ENCODE data around the gene MAP3K7.

The MAP3K7 gene

DNA sequence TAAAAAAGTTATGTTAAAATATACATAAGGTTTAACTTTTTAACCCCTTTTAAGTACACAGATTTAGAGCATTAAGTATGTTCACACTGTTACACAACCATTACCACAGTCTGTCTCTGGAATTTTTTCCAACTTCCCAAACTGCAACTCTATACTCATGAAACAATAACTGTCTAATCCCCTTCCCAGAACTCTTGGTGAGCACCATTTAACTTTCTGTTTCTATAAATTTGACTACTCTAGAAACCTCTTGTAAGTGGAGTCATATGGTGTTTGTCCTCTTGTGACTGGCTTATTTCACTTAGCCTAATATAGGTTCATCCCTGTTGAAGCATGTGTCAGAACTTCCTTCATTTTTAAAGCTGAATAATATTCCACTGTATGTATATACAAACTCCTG lies 98.1 kb downstream of the MAP3K7 start:
- in situ Hi-C loops (cut with HindIII; ENCODE audit: low sequenced_read_pairs), result no loop called here

DNA sequence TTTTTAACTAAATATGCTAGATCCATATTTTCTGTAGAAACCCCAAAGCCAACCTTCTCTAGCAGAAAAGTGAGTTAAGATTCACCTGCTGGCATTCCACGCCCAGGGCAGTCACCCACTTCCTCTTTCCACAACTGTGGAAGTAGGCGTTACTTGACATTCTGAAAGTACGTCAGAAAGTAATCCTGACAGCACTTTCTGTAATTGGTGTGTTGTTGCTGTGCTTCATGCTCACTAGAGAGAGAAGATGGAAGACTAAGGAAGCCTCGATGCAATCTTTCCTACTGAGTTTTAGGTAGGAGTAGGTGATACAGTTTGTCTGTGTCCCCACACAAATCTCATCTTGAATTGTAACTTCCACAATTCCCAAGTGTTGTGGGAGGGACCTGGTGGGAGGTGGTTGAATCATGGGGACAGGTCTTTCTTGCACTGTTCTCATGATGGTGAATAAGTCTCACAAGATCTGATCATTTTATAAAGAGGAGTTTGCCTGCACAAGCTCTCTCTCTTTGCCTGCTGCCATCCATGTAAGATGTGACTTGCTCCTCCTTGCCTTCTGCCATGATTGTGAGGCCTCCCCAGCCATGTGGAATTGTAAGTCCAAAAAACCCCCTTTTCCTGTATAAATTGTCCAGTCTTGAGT lies 101.1 kb downstream of the MAP3K7 start:
- in situ Hi-C loops (cut with HindIII; ENCODE audit: low sequenced_read_pairs), result no loop called here

DNA sequence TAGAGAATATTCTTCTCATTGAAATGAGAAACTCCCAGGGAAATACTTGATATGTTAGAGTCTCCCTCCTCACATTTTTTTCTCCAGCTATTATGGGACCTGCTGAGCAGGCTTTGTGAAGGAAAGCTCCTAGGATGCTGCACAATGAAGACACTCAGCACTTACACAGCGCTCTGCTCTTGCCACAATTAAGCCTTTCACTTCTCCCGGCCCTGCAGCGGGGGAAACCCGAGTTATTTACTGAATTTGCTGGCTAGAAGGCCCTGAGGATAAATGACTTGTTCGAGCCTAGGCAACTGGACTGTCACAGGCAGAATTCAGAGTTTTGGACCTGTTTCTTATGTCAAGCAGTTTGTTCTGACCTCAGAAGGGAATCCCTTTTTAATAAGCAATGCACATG lies 102.0 kb downstream of the MAP3K7 start:
- in situ Hi-C loops (cut with HindIII; ENCODE audit: low sequenced_read_pairs), result no loop called here

DNA sequence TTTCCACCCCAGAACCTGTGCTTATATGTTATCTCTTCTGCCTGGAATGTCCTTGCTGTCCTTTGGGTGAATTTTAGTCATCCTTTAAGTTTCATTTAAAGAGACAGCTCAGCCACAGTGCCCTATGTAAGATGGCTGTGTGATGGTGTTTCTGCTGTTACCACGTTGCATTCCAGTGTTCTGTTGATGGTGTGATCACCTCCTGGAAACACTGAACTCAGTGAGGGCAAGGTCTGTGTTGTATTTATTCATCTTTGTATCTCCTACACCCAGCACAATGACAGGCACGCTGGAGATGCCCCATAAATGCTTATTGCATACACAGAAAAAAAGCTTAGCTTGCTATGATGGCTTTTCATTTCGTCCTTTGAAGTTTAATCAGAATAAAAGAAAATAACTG lies 102.5 kb downstream of the MAP3K7 start:
- in situ Hi-C loops (cut with HindIII; ENCODE audit: low sequenced_read_pairs), result no loop called here

DNA sequence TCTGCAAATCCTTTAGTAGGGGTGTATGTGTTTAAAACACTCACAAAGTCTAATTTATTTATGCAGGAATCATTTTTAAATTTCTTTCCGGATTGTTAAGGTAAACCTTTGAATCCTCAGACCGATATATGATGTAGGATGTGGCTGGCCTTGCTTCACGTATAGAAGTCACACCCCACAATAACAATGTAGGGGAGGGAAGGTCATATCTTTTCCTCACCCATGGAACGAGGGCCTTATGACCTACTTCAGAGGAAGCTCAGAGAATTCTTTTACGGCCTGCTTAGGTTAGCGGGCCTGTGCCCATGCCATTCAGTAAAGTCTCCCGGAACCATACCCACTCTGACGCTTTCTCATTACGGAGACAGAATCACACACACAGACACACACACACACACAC lies 102.9 kb downstream of the MAP3K7 start:
- in situ Hi-C loops (cut with HindIII; ENCODE audit: low sequenced_read_pairs), result no loop called here

DNA sequence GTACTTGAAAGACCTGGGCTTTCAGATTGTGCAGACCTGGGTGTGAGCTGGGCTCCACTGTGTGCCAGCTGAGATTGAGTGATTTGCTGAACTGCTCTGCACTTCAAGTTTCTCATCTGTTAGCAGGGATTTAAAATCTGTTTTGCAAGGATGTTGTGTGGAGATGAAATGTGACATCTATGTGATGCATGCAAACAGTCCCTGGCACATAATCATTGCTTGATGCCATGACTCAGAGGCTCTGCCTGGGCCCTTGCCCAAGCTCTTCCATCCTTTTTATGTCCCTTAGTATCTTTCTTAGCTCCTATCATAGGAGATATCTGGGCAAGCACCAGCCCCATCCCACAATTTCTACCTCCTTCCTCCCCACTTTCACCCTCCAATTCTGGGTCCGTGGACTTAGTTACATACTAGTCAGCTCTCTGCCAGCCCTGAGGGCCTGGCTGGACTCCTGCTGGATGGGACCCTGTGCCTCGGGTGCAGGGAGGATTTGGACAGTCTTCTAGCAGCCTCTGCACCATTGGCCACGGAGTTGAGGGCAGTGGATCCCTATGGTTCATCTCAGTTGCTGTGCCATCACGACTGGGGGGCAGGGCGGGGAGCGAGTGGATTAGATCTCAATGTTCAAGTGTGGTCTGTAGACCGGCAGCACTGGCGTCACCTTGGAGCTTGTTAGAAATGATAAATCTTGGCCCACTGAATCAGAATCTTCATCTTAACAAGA lies 103.6 kb downstream of the MAP3K7 start:
- in situ Hi-C loops (cut with HindIII; ENCODE audit: low sequenced_read_pairs), result no loop called here

DNA sequence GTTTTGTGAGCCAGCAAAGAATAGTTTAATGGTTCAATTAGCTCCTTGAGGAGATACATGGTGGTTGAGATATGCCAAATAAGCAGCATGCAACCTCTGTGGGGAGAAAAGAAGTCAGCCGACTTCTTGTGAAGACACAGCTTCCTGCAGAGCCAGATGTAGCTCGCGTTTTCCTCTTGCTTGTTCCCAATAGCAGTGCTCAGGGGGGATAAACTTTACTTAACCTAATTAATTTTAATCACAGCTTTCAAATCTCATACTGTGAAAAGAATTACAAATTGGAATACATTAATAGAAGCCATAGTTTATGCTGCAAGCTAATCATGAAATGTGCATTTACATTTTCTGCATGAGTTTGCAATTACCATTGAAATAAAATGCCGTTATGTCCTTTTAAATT lies 106.2 kb downstream of the MAP3K7 start:
- in situ Hi-C loops (cut with HindIII; ENCODE audit: low sequenced_read_pairs), result no loop called here

DNA sequence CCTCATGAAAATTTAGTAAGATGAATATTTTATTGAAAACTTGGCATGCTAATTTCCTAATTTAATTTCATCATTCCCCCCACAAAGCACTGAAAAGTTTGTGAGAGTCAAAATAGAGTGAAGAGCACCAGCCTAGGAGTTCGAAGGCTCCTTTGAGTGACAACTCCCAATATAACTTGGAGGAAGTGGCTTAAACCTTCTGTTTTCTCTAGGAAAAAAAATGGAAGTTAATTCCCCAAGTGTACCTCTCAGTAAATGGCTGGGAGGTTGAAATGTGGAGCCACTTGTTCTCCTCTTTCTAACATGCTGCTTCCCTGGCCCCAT lies 107.3 kb downstream of the MAP3K7 start:
- in situ Hi-C loops (cut with HindIII; ENCODE audit: low sequenced_read_pairs), result no loop called here

DNA sequence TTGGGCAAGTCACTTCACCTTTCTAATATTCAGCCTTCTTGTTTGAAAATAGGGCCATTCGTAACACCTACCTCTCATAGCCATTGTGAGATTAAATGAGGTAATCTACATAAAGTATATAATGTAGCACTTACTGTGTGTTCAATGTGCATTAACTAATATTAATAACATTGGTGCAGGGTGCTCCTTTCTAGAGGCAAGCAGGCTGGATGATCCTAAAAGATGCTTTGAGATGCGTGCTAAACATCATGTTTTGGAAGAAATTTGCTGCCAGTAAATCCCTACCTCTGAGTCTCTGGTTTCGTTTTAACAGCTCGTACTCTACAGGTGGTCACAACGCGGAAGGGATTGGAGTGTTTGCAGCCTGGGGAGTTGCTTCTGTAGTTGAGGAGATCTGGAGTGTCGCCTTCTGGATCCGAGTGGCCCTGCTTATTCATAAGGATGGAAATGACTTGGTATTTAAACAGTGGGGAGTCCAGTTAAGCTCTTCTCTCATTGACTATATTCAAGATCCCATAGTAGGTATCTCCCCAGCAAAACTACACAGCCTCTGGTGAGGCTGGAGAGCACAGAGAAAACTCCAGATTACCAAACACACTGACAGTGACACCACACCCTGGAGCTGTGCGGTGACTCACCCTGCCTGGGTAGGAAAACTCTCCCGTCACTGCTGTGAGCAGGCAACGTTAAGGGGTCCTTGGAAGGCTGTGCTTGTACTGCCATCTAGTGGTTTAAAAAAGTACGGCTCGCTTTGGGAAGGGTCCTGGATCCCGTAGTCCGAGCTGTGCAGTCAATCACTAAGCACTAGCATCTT lies 107.9 kb downstream of the MAP3K7 start:
- in situ Hi-C loops (cut with HindIII; ENCODE audit: low sequenced_read_pairs), result no loop called here

DNA sequence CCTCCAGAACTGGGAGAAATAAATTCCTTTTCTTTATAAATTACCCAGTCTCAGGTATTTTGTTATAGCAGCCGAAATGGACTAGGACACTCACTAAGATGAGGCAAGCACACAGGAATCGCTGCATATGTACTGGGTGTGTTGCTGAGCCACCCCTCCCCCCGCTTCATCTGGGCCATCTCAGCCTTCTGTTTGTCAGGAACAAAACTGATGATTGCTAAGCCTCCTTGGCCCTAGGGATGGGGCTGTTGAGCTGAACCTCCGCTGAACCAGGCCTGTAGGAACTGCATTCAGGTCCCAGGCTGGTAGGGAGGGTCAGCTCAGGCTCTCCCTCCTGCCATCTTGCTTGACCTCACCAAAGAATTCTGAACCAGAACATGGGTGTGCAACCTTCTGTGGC lies 108.6 kb downstream of the MAP3K7 start:
- in situ Hi-C loops (cut with HindIII; ENCODE audit: low sequenced_read_pairs), result no loop called here

DNA sequence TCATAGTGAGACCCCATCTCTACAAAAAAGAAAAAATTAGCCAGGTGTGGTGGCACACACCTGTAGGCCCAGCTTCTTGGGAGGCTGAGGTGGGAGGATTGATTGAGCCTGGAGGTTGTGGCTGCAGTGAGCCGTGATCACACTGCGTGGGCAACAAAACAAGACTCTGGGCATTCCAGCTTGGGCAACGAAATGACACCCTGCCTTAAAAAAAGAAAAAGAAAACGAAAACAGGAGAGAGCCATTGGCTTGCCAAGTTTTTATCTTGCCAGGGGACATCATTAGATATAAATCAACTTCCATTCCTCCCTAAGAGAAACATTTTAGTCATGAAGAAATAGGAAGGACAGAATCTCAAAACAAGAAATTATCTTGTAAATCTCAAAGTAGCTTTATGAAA lies 109.5 kb downstream of the MAP3K7 start:
- in situ Hi-C loops (cut with HindIII; ENCODE audit: low sequenced_read_pairs), result no loop called here

DNA sequence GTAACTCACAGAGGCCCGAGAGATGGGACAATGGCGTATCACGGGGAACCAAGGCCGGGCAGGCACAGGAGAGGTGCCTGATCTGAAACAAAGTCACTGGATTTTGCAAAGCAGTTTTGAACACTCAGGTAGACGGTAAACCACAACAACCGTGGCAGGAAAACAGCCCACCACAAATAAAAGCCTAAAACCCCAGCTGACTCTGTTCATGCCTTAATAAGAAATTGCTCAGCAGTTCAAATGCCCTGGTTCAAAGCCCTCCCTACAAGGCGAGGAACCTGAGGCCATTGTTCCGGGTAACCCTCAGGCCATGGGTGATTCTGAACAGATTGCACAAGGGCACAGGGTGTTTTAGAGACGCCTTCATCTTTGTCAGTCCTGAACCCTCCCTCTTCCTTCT lies 114.2 kb downstream of the MAP3K7 start:
- in situ Hi-C loops (cut with HindIII; ENCODE audit: low sequenced_read_pairs), result no loop called here

DNA sequence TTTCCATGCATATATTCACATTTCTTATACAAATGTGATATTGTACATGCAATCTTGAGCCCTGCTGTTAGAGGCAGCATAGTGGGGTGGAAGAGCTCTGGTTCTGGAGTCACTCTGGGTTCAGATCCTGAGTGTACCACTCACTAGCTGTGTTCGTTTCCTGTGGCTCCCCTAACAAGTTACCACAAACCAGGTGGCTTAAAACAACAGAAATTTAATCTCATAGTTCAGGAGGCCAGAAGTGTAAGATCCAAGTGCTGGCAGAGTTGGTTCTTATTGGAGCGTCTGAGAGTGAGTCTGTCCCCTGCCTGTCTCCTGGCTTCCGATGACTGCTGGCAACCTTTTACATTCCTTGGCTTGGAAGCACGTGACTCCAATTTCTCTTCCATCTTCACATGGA lies 115.6 kb downstream of the MAP3K7 start:
- in situ Hi-C loops (cut with HindIII; ENCODE audit: low sequenced_read_pairs), result no loop called here

DNA sequence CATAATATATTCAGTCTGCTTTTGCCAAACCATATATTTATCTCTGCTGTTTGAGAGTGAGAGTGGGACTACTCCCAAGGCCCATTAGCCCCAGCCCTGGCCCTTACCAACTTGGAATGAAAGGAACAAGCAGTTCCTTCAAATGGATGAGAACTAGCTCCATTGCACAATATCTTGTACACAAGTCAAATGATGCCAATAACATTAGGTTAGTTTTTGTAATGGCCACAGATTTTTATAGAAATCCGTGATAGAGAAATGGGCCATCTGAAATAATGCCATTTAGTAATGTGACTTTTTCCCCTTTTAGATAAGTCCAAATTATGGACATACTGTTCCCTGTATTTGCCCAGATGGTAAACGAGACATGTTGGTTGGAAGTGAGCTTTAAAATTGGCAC lies 117.0 kb downstream of the MAP3K7 start:
- in situ Hi-C loops (cut with HindIII; ENCODE audit: low sequenced_read_pairs), result no loop called here

DNA sequence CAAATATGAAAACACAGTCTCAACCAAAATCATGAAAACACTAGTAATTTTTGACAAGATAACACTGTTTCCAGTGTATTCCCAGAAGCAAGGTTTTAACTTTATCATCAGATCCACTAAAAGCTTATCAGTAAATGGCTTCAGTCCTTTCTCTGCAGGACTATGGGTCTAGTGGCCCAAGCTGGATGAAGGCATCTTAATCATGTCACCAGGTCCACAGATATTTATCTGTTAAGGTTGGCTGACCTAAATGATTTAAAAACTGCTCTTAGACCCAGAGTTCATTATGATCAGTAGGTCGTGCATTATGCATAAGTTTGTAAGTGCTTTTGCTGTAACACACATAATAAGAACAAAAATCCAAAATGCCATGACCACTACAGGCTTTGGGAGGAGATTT lies 118.0 kb downstream of the MAP3K7 start:
- in situ Hi-C loops (cut with HindIII; ENCODE audit: low sequenced_read_pairs), result no loop called here

DNA sequence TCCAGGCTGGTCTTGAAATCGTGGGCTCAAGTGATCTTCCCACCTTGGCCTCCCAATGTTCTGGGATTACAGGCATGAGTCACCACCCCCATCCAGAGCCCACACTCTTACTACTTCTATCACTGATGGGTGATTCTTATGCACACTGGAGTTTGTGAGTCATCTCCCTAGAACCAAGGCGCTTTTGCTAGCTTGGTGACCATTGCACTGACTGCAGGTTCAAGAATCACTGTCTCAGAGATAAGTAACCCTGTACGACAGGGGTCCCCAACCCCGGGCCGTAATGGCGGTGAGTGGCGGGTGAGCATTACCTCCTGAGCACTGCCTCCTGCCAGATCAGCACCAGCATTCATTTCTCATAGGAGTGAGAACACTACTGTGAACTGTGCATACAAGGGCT lies 118.8 kb downstream of the MAP3K7 start:
- in situ Hi-C loops (cut with HindIII; ENCODE audit: low sequenced_read_pairs), result no loop called here

DNA sequence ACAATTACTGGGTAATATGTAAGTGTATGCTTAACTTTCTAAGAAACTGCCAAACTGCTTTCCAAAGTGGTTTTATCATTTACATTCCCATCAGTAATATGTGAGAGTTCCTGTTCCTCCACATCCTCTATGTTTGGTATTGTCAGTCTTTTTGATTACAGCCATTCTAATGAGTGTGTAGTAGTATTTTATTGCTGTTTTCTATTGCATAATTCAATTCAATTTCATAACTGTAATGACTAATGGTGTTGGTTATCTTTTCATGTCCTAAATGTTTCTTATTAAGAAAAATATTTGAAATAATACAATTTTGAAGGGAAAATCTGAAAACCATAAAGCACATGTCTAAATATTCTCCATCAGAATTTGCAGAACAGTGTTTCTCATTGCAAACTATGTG lies 119.3 kb downstream of the MAP3K7 start:
- in situ Hi-C loops (cut with HindIII; ENCODE audit: low sequenced_read_pairs), result no loop called here

DNA sequence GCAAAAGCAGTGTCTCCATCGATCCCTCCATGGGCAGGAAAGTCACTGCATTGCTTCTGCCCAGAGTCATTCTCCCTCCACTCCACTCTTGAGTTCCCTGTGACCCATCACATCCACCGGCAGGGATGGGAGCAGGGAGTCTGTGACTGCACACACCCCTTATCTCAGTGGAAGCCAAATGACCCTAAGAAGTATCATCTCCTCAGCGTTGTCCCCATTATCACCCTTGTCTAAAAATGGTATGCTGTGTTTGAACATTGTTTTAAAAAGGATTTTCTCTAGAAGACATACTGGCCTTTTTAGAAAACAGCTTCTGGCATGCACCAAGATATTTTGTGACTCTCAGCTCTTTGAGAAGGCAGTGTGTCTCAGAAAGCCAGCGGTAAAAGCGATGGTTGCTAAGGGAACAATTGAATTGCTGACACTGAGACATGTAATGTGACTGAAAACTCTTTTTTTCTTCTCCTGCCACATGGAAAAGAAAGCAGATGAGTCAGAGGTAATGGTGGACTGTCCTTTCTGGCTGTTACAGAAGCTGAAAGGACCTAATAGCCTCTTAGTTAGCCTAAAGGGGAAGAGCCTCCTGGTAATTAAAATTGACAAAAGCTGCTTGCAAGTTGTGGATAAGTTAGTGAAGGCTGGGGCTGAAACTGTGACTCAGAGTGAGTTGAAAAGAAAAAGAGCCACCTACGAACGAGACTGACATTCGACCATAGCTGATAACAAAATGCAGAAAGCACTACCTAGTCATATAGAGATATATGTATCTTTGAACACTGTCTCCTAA lies 120.5 kb downstream of the MAP3K7 start:
- in situ Hi-C loops (cut with HindIII; ENCODE audit: low sequenced_read_pairs), result no loop called here

DNA sequence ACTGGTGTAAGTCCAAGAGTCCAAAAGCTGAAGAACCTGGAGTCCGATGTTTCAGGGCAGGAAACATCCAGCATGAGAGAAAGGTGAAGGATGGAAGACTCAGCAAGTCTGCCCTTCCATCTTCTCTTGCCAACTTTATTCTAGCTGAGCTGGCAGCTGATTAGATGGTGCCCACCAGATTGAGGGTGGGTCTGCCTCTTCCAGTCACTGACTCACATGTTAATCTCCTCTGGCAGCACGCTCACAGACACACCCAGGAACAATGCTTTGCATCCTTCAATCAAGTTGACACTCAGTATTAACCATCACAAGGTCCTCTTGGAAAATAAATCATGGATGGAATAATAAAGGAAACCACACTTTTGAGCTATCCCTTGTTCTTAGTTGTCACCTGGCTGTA lies 121.2 kb downstream of the MAP3K7 start:
- in situ Hi-C loops (cut with HindIII; ENCODE audit: low sequenced_read_pairs), result no loop called here

DNA sequence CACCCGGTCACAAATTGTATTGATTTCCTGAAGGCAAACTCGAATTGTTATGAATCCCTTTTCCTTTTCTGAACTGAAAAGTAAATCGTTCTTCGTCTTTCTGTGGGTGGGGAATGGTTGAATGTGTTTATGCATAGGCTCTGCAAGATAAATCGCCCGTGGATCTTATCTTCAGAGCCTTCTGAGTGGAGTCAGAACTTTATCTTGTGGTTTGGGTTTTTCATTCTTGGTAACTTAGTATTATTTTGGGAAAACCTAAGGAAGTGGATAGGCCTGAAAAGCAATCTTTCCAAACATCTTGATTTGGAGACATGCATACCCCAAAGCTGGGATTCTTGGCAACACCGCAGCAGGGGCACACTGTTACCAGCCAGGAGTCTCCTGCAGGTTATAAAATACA lies 122.4 kb downstream of the MAP3K7 start:
- in situ Hi-C loops (cut with HindIII; ENCODE audit: low sequenced_read_pairs), result no loop called here

DNA sequence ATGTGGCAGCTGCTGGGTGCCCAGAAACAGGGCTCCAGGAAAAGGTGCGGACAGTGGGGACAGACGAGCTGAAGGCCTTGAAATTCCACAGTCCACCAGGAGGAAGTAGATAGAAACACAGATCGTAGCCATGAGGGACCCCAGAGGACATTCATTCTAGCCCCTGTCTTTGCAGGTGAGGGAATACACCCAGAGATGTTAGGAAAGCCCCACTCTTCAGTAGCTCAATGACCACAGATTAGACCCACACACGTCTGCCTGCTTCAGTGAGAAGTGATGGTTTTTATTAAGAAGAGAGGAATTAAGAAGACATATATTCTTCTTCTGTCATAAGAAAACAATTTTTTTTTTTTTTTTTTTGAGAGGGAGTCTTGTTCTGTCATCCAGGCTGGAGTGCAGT lies 123.0 kb downstream of the MAP3K7 start:
- in situ Hi-C loops (cut with HindIII; ENCODE audit: low sequenced_read_pairs), result no loop called here

All from DLD1 (cell line).